Breast epithelium (tissue), 4 donors: ENCODE results near the gene SP1. TPM values are rescaled to one million over a fixed set of nuclear protein-coding genes. Genes with fewer than 3 reads are reported as not detected.

ENCODE experiments used
- DNase-seq, 2 donors: peaks; one replicate each; pipeline ENCODE4 v3.0.0-alpha.2; 2019; ENCODE audit warnings: low spot score in 2 of 2
- H3K27ac ChIP-seq, 2 donors: fragments of 200-600 bp; sonication (generic) in 1 of 2; one replicate each; pipeline ENCODE4 v1.5.1; 2016 to 2019; ENCODE audit warnings: mild to moderate bottlenecking in 1 of 2
- H3K27me3 ChIP-seq, 2 donors: fragments of 200-600 bp; sonication (generic) in 1 of 2; one replicate each; pipeline versions ENCODE4 v1.5.1 to v1.6.0; 2017 to 2019; ENCODE audit warnings: control low read depth in 1 of 2, mild to moderate bottlenecking in 1 of 2
- H3K36me3 ChIP-seq: fragments of 200-600 bp; one replicate; pipeline ENCODE4 v1.5.1; 2019
- H3K4me1 ChIP-seq, 2 donors: fragments of 200-600 bp; sonication (generic); one replicate each; pipeline ENCODE4 v1.5.1; 2016 to 2019; ENCODE audit warnings: control low read depth in 1 of 2
- H3K4me3 ChIP-seq, 3 donors: fragments of 200-600 bp; sonication (generic); 1 replicate in 2 of 3; 2 replicates in 1 of 3; pipeline ENCODE4 v1.5.1; 2016 to 2019; ENCODE audit warnings: mild to moderate bottlenecking in 3 of 3, moderate library complexity in 2 of 3
- H3K9me3 ChIP-seq, 2 donors: fragments of 200-600 bp; sonication (generic) in 1 of 2; one replicate each; pipeline ENCODE4 v1.5.1; 2016 to 2019; ENCODE audit warnings: control low read depth in 1 of 2
- CTCF ChIP-seq, 3 donors: fragments of 450-650 bp; IDR thresholded peaks; one replicate each; pipeline ENCODE4 v1.5.1; 2016 to 2017; ENCODE audit warnings: antibody characterized with exemption in 3 of 3, mild to moderate bottlenecking in 3 of 3, moderate library complexity in 3 of 3
- POLR2A ChIP-seq: fragments of 450-650 bp; IDR thresholded peaks from one replicate; pipeline ENCODE4 v1.6.1; 2016; ENCODE audit warnings: antibody characterized with exemption, mild to moderate bottlenecking, moderate library complexity
- POLR2AphosphoS5 ChIP-seq, 3 donors: sonication (generic); formaldehyde crosslinking; IDR thresholded peaks; one replicate each; pipeline ENCODE4 v1.6.1; 2017; ENCODE audit warnings: antibody characterized with exemption in 3 of 3
- intact Hi-C: fragments of 100-400 bp; cut with DNase I; formaldehyde crosslinking; loops from one replicate; pipeline ENCODE4 v1.15.1; 2023; ENCODE audit warnings: low total_unique reads
- total RNA-seq, 3 donors: library from RNA; depleted of rRNA; stranded (reverse); fragments of >200 nt; gene quantifications; one replicate each; pipeline ENCODE4 v1.1.0, GENCODE V29; 2016

SP1 gene
- total RNA-seq, 3 donors from 2014 or later: 84.6 to 111 (median 91.4) TPM

DNA sequence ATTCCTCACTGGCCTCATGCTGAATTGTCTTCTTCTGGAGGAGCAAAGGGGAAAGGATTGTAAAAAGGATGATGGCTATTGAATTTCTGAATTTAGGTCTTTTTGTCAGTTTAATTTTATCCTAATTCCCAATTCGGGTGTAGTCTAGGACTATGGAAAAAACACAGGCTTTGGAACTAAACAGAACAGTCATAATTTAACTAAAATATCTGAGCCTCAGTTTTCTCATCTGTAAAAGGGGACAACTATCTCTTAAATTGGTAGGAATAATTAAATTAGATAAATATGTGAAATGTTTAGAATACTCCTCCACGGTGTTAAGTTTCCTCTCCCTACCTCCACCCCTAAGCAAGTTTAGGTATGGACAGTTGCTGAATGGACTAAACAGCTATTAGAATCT, 3.2 kb upstream of the SP1 start:
- H3K27me3 ChIP-seq: no peaks in the 10 kb centered on the region
- H3K27ac ChIP-seq: no peak overlapping the region
- no peak overlapping the region for H3K4me3 ChIP-seq
- DNase-seq: no peak
- TF ChIP-seq CTCF (IDR thresholded peaks at IDR 0.05) (no peak), POLR2A (no peak), POLR2AphosphoS5 (IDR thresholded peaks at IDR 0.05) (no peak)
- H3K9me3 ChIP-seq: no peaks in the 10 kb centered on the region
- no peaks in the 10 kb centered on the region for H3K36me3 ChIP-seq
- H3K4me1 ChIP-seq: peaks cover 11 to 12% of the 10 kb centered on the region in 2 donors
- intact Hi-C loops: no loop called here

- Histone ChIP-seq H3K36me3 (no peaks in the 10 kb centered on the region), H3K9me3 (no peaks in the 10 kb centered on the region), H3K27me3 (no peaks in the 10 kb centered on the region), H3K4me3 (no peak overlapping the region), H3K4me1 (peaks cover 15 to 21% of the 10 kb centered on the region in 2 donors), H3K27ac (peak overlapping the region; percentile 96 to 97)
- no peak for TF ChIP-seq POLR2AphosphoS5 (IDR thresholded peaks at IDR 0.05)
- TF ChIP-seq POLR2A: no peak
- TF ChIP-seq CTCF (IDR thresholded peaks at IDR 0.05): no peak
- no peak for DNase-seq
- intact Hi-C loops: no loop called here
Observed at GRCh38 chr12:53378222-53378621, 1.8 kb upstream of the SP1 start.

DNA sequence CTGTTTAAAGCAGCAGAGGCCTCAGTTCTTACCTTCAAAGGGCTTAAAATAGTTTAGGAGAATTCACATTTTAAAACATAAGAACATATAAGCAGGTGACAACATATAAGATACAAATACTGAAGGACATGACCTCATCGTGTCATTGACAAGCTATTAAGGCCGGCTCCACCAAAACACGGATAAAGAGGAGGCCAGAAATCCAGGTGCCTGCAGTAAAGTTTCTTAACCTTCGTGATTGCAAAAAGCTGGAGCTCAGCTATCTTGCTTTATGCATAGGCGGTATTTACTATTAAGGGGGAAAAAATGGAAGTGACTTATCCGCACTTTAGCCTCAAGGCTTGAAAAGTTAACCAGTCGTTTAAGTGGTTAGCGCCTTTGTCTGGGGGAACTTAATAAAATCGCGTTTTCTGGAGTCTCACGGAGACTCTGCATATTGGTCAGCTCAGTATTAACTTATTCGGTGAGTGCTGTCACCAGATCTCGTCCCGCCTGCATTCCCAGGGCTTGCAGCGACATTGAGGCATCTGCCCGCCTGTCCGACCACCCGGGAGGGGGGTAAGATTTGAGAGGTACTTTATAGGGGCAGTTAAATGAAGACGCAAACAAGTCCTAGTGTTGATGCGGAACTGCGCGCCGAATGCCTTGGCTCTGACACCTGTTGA, 1.1 kb upstream of the SP1 start:
- H3K4me3 ChIP-seq: peak overlapping the region; percentile 52 to 75 (median 72)
- no peaks in the 10 kb centered on the region for H3K36me3 ChIP-seq
- no peak for DNase-seq
- no peaks in the 10 kb centered on the region for H3K27me3 ChIP-seq
- H3K9me3 ChIP-seq: no peaks in the 10 kb centered on the region
- TF ChIP-seq CTCF (IDR thresholded peaks at IDR 0.05) (peak in 1 of 3 donors; percentile 23), POLR2AphosphoS5 (IDR thresholded peaks at IDR 0.05) (no peak)
- intact Hi-C loops: no loop called here
- H3K4me1 ChIP-seq: peaks cover 15 to 25% of the 10 kb centered on the region in 2 donors
- peak overlapping the region; percentile 96 to 97 for H3K27ac ChIP-seq

DNA sequence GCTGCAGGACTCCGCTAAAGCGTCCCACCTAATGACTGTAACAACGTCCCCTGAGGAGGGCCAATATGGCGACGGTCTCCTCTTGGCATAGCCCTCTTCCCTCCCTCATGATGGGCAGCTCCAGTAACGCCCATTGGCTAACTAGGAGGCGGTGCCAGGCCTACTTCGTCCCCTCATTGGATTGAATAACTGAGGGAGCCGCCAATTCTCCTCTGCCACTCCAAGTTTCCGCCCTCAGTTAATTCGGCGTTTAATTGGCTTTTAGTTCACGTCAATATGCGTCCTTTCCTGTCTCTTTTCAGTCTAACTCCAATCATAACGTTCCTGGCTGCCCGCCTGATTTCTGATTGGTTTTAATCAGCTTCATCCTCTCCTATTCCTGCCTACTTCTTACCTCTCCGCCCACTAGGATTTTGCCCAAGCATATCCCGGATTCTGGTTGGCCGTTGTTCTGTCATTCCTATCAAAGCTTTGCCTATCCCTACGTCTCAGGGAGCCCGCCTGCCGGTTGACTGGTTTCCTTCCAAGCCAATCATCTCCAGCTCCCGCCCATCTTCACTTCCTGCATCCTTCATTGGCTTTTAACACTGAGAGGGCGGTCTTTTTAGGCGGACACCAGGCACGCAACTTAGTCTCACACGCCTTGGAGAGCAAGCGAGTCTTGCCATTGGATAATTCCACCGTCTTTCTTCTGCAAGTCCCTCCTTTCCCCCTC, 430 bp upstream of the SP1 start:
- TF ChIP-seq CTCF (IDR thresholded peaks at IDR 0.05): no peak
- TF ChIP-seq POLR2AphosphoS5 (IDR thresholded peaks at IDR 0.05): peak; percentile 95 to 99 (median 99)
- peak; percentile 89 for TF ChIP-seq POLR2A
- peaks cover 15 to 32% of the 10 kb centered on the region in 2 donors for H3K4me1 ChIP-seq
- H3K27me3 ChIP-seq: no peaks in the 10 kb centered on the region
- intact Hi-C loops: loop anchor here (10.0 kb wide), 1 partner anchor 1095 kb away; no protein-coding TSS in a partner anchor
- peak overlapping the region; percentile 57 to 75 (median 72) for H3K4me3 ChIP-seq
- peak overlapping the region; percentile 99 for H3K27ac ChIP-seq
- no peaks in the 10 kb centered on the region for H3K36me3 ChIP-seq
- peak; percentile 99 to 100 for DNase-seq
- H3K9me3 ChIP-seq: no peaks in the 10 kb centered on the region
